Measurements from ENCODE around the gene DNMT3B. TPM values are rescaled to one million over a fixed set of nuclear protein-coding genes. Genes with fewer than 3 reads are reported as not detected.
A peak's percentile ranks its signal among the peaks of the same experiment; 100 is the strongest.

Gene DNMT3B
- total RNA-seq, 1 experiment from 2014 or later = 7.3 TPM

GRCh38 chr20:32848846-32849245, 86.7 kb downstream of the DNMT3B start:
- Histone ChIP-seq H3K27me3 (ENCODE audit: low read length) (no peaks in the 10 kb centered on the region), H4K20me1 (ENCODE audit: low read length) (peaks cover 20% of the 10 kb centered on the region; the same call in 1 of the 2 replicates), H3K36me3 (ENCODE audit: low read depth, low read length) (peaks cover 54% of the 10 kb centered on the region), H3K4me1 (ENCODE audit: insufficient read depth, low read length) (no peaks in the 10 kb centered on the region), H3F3A (ENCODE audit: low read length, unreplicated experiment) (no peaks in the 10 kb centered on the region), H3K9me3 (ENCODE audit: low read length) (no peaks in the 10 kb centered on the region), H2AFZ (ENCODE audit: low read length) (no peak overlapping the region), H3K4me3 (ENCODE audit: low read length) (no peak overlapping the region), H3K27ac (ENCODE audit: low read length) (no peak overlapping the region), H3K9ac (ENCODE audit: low read length) (no peak overlapping the region), H3K79me2 (ENCODE audit: low read length) (peaks cover 13% of the 10 kb centered on the region; the same call in 1 of the 2 replicates), H3K4me2 (ENCODE audit: low read length) (no peak overlapping the region), H3K9me2 (replicated peaks; ENCODE audit: low read length) (no peaks in the 10 kb centered on the region)
- CTCF ChIA-PET = no interaction called here
- POLR2A ChIA-PET (ENCODE audit: unreplicated experiment) = no interaction called here
- no peak for DNase-seq
- intact Hi-C loops (cut with micrococcal nuclease) = no loop called here
- no peak for TF ChIP-seq EZH2phosphoT487 (IDR thresholded peaks at IDR 0.05; ENCODE audit: borderline replicate concordance, low read length)
- no peak for TF ChIP-seq EZH2 (IDR thresholded peaks at IDR 0.05; ENCODE audit: low read length, unreplicated experiment)
- no peak for TF ChIP-seq CTCF (conservative IDR thresholded peaks at IDR 0.05; ENCODE audit: low read depth, low read length)
- TSS peak; percentile 26 for BruUV-seq (replicated peaks)
- ATAC-seq = no peak

- Histone ChIP-seq H3K4me2 (ENCODE audit: low read length) (no peak overlapping the region), H3K4me1 (ENCODE audit: insufficient read depth, low read length) (no peaks in the 10 kb centered on the region), H3F3A (ENCODE audit: low read length, unreplicated experiment) (no peaks in the 10 kb centered on the region), H4K20me1 (ENCODE audit: low read length) (peaks cover 16% of the 10 kb centered on the region; the same call in 1 of the 2 replicates), H3K36me3 (ENCODE audit: low read depth, low read length) (peaks cover 54% of the 10 kb centered on the region), H3K27ac (ENCODE audit: low read length) (no peak overlapping the region), H3K9me2 (replicated peaks; ENCODE audit: low read length) (no peaks in the 10 kb centered on the region), H3K4me3 (ENCODE audit: low read length) (no peak overlapping the region), H3K79me2 (ENCODE audit: low read length) (peaks cover 10% of the 10 kb centered on the region; the same call in 1 of the 2 replicates), H3K9ac (ENCODE audit: low read length) (no peak overlapping the region), H2AFZ (ENCODE audit: low read length) (no peak overlapping the region), H3K27me3 (ENCODE audit: low read length) (no peaks in the 10 kb centered on the region), H3K9me3 (ENCODE audit: low read length) (no peaks in the 10 kb centered on the region)
- no peak for DNase-seq
- TF ChIP-seq EZH2phosphoT487 (IDR thresholded peaks at IDR 0.05; ENCODE audit: borderline replicate concordance, low read length) (no peak), CTCF (conservative IDR thresholded peaks at IDR 0.05; ENCODE audit: low read depth, low read length) (no peak), EZH2 (IDR thresholded peaks at IDR 0.05; ENCODE audit: low read length, unreplicated experiment) (no peak)
- no peak for ATAC-seq
- CTCF ChIA-PET = no interaction called here
- POLR2A ChIA-PET (ENCODE audit: unreplicated experiment) = no interaction called here
- intact Hi-C loops (cut with micrococcal nuclease) = no loop called here
- no TSS peak for BruUV-seq (replicated peaks)
Measured at GRCh38 chr20:32849577-32849976, 87.4 kb downstream of the DNMT3B start.

GRCh38 chr20:32855387-32855786, 93.2 kb downstream of the DNMT3B start:
- no peak overlapping the region for H3K4me3 ChIP-seq (ENCODE audit: low read length)
- H3K9me3 ChIP-seq (ENCODE audit: low read length) = no peaks in the 10 kb centered on the region
- no peak overlapping the region for H2AFZ ChIP-seq (ENCODE audit: low read length)
- CTCF ChIA-PET = no interaction called here
- POLR2A ChIA-PET (ENCODE audit: unreplicated experiment) = no interaction called here
- no peak for DNase-seq
- ATAC-seq = no peak
- TF ChIP-seq CTCF (conservative IDR thresholded peaks at IDR 0.05; ENCODE audit: low read depth, low read length) (no peak), EZH2 (IDR thresholded peaks at IDR 0.05; ENCODE audit: low read length, unreplicated experiment) (no peak), EZH2phosphoT487 (IDR thresholded peaks at IDR 0.05; ENCODE audit: borderline replicate concordance, low read length) (no peak)
- no peaks in the 10 kb centered on the region for H4K20me1 ChIP-seq (ENCODE audit: low read length)
- intact Hi-C loops (cut with micrococcal nuclease) = no loop called here
- H3K79me2 ChIP-seq (ENCODE audit: low read length) = no peaks in the 10 kb centered on the region
- no peak overlapping the region for H3K27ac ChIP-seq (ENCODE audit: low read length)
- no peak overlapping the region for H3K9ac ChIP-seq (ENCODE audit: low read length)
- no peaks in the 10 kb centered on the region for H3K9me2 ChIP-seq (replicated peaks; ENCODE audit: low read length)
- peaks cover 10% of the 10 kb centered on the region; the same call in 1 of the 2 replicates for H3K36me3 ChIP-seq (ENCODE audit: low read depth, low read length)
- no peaks in the 10 kb centered on the region for H3F3A ChIP-seq (ENCODE audit: low read length, unreplicated experiment)
- no peaks in the 10 kb centered on the region for H3K27me3 ChIP-seq (ENCODE audit: low read length)
- no peak overlapping the region for H3K4me2 ChIP-seq (ENCODE audit: low read length)
- no peaks in the 10 kb centered on the region for H3K4me1 ChIP-seq (ENCODE audit: insufficient read depth, low read length)
- no TSS peak for BruUV-seq (replicated peaks)
